PFSK-1 (cell line): ENCODE results near the gene CHST9.

Experiments
- FOXP2 ChIP-seq: optimal IDR thresholded peaks from 2 replicates; pipeline ENCODE3; 2011; ENCODE audit warnings: borderline replicate concordance, control low read depth, inconsistent platforms; ENCODE audit not compliant: insufficient read depth; ENCODE audit errors: extremely low read length, extremely low read depth
- POLR2AphosphoS5 ChIP-seq: IDR thresholded peaks from 2 replicates; pipeline ENCODE4 v1.6.1; 2012; ENCODE audit warnings: low read depth, mild to moderate bottlenecking, control low read depth, low read length, moderate library complexity
- REST ChIP-seq, 2 experiments: IDR thresholded peaks; 2 replicates each; pipeline versions ENCODE4 v1.6.1 to v1.8.0; 2011 to 2012; ENCODE audit warnings: low read depth in 2 of 2, low read length in 2 of 2, control low read depth in 1 of 2, inconsistent platforms in 1 of 2, mild to moderate bottlenecking in 1 of 2, moderate library complexity in 1 of 2; ENCODE audit not compliant: insufficient read depth in 1 of 2
- SIN3A ChIP-seq: IDR thresholded peaks from 2 replicates; pipeline ENCODE4 v1.6.1; 2012; ENCODE audit warnings: mild to moderate bottlenecking, low read length, moderate library complexity, borderline replicate concordance; ENCODE audit not compliant: insufficient read depth
- TAF1 ChIP-seq: IDR thresholded peaks from 2 replicates; pipeline ENCODE4 v1.6.1; 2012; ENCODE audit warnings: low read length, control low read depth, borderline replicate concordance; ENCODE audit not compliant: insufficient read depth

GRCh38 chr18:27045342-27045741, 139.8 kb downstream of the CHST9 start:
- TF ChIP-seq POLR2AphosphoS5: no peak
- TF ChIP-seq SIN3A: no peak
- no peak for TF ChIP-seq TAF1
- no peak for TF ChIP-seq REST (IDR thresholded peaks at IDR 0.05; ENCODE audit: insufficient read depth in 1 of 2, low read depth in 2 of 2, low read length in 2 of 2)
- TF ChIP-seq FOXP2: no peak
